ENCODE measurements around the gene MT1H. TPM values are rescaled to one million over a fixed set of nuclear protein-coding genes. Genes with fewer than 3 reads are reported as not detected.
A peak's percentile ranks its signal among the peaks of the same experiment; 100 is the strongest.

Gene MT1H
- total RNA-seq, 1 donor, result not detected

GRCh38 chr16:56682703-56683397 is 13.2 kb downstream of the MT1H start:
- peak overlapping the region; percentile 61 for H3K4me3 ChIP-seq (ENCODE audit: low read length)

GRCh38 chr16:56683424-56684172 is 14.0 kb downstream of the MT1H start:
- no peak overlapping the region for H3K4me3 ChIP-seq (ENCODE audit: low read length)
- H3K9me3 ChIP-seq (ENCODE audit: low read depth, low read length), result no peaks in the 10 kb centered on the region
- H3K27me3 ChIP-seq (ENCODE audit: insufficient read depth, low read length), result no peaks in the 10 kb centered on the region
- peaks cover 22% of the 10 kb centered on the region for H3K4me1 ChIP-seq (ENCODE audit: insufficient read depth, low read length)

More at GRCh38 chr16:56682703-56683397, 13.2 kb downstream of the MT1H start:
- Histone ChIP-seq H3K27me3 (ENCODE audit: insufficient read depth, low read length) (no peaks in the 10 kb centered on the region), H3K4me1 (ENCODE audit: insufficient read depth, low read length) (peaks cover 22% of the 10 kb centered on the region), H3K9me3 (ENCODE audit: low read depth, low read length) (no peaks in the 10 kb centered on the region)

- Histone ChIP-seq H3K9me3 (ENCODE audit: low read depth, low read length) (no peaks in the 10 kb centered on the region), H3K4me1 (ENCODE audit: insufficient read depth, low read length) (peaks cover 22% of the 10 kb centered on the region), H3K4me3 (ENCODE audit: low read length) (no peak overlapping the region), H3K27me3 (ENCODE audit: insufficient read depth, low read length) (no peaks in the 10 kb centered on the region)
These were observed 14.8 kb downstream of the MT1H start for GRCh38 chr16:56684256-56684925.

- H3K4me3 ChIP-seq (ENCODE audit: low read length), result no peak overlapping the region
- peaks cover 22% of the 10 kb centered on the region for H3K4me1 ChIP-seq (ENCODE audit: insufficient read depth, low read length)
- H3K9me3 ChIP-seq (ENCODE audit: low read depth, low read length), result no peaks in the 10 kb centered on the region
- H3K27me3 ChIP-seq (ENCODE audit: insufficient read depth, low read length), result no peaks in the 10 kb centered on the region
These were observed 15.4 kb downstream of the MT1H start for GRCh38 chr16:56684926-56685590.

- no peaks in the 10 kb centered on the region for H3K9me3 ChIP-seq (ENCODE audit: low read depth, low read length)
- H3K4me3 ChIP-seq (ENCODE audit: low read length), result no peak overlapping the region
- peaks cover 17% of the 10 kb centered on the region for H3K4me1 ChIP-seq (ENCODE audit: insufficient read depth, low read length)
- no peaks in the 10 kb centered on the region for H3K27me3 ChIP-seq (ENCODE audit: insufficient read depth, low read length)
These were observed 17.1 kb downstream of the MT1H start for GRCh38 chr16:56686758-56687157.

GRCh38 chr16:56688762-56689161 is 19.1 kb downstream of the MT1H start:
- Histone ChIP-seq H3K27me3 (ENCODE audit: insufficient read depth, low read length) (no peaks in the 10 kb centered on the region), H3K9me3 (ENCODE audit: low read depth, low read length) (no peaks in the 10 kb centered on the region), H3K4me3 (ENCODE audit: low read length) (no peak overlapping the region), H3K4me1 (ENCODE audit: insufficient read depth, low read length) (peaks cover under 1% of the 10 kb centered on the region)

- H3K4me3 ChIP-seq (ENCODE audit: low read length), result no peak overlapping the region
- H3K9me3 ChIP-seq (ENCODE audit: low read depth, low read length), result no peaks in the 10 kb centered on the region
- no peaks in the 10 kb centered on the region for H3K27me3 ChIP-seq (ENCODE audit: insufficient read depth, low read length)
- no peaks in the 10 kb centered on the region for H3K4me1 ChIP-seq (ENCODE audit: insufficient read depth, low read length)
These were observed 19.6 kb downstream of the MT1H start for GRCh38 chr16:56689171-56689570.

- Histone ChIP-seq H3K4me3 (ENCODE audit: low read length) (no peak overlapping the region), H3K9me3 (ENCODE audit: low read depth, low read length) (no peaks in the 10 kb centered on the region), H3K4me1 (ENCODE audit: insufficient read depth, low read length) (no peaks in the 10 kb centered on the region), H3K27me3 (ENCODE audit: insufficient read depth, low read length) (no peaks in the 10 kb centered on the region)
These were observed 21.0 kb downstream of the MT1H start for GRCh38 chr16:56690420-56691122.

- Histone ChIP-seq H3K9me3 (ENCODE audit: low read depth, low read length) (no peaks in the 10 kb centered on the region), H3K4me3 (ENCODE audit: low read length) (no peak overlapping the region), H3K4me1 (ENCODE audit: insufficient read depth, low read length) (no peaks in the 10 kb centered on the region), H3K27me3 (ENCODE audit: insufficient read depth, low read length) (no peaks in the 10 kb centered on the region)
These were observed 22.3 kb downstream of the MT1H start for GRCh38 chr16:56691885-56692284.

GRCh38 chr16:56695246-56695645 is 25.6 kb downstream of the MT1H start:
- no peak overlapping the region for H3K4me3 ChIP-seq (ENCODE audit: low read length)
- no peaks in the 10 kb centered on the region for H3K4me1 ChIP-seq (ENCODE audit: insufficient read depth, low read length)
- H3K9me3 ChIP-seq (ENCODE audit: low read depth, low read length), result no peaks in the 10 kb centered on the region
- no peaks in the 10 kb centered on the region for H3K27me3 ChIP-seq (ENCODE audit: insufficient read depth, low read length)

- Histone ChIP-seq H3K27me3 (ENCODE audit: insufficient read depth, low read length) (no peaks in the 10 kb centered on the region), H3K9me3 (ENCODE audit: low read depth, low read length) (no peaks in the 10 kb centered on the region), H3K4me1 (ENCODE audit: insufficient read depth, low read length) (no peaks in the 10 kb centered on the region), H3K4me3 (ENCODE audit: low read length) (no peak overlapping the region)
These were observed 28.0 kb downstream of the MT1H start for GRCh38 chr16:56697456-56698155.

- Histone ChIP-seq H3K4me1 (ENCODE audit: insufficient read depth, low read length) (no peaks in the 10 kb centered on the region), H3K9me3 (ENCODE audit: low read depth, low read length) (no peaks in the 10 kb centered on the region), H3K27me3 (ENCODE audit: insufficient read depth, low read length) (no peaks in the 10 kb centered on the region), H3K4me3 (ENCODE audit: low read length) (no peak overlapping the region)
These were observed 30.6 kb downstream of the MT1H start for GRCh38 chr16:56700195-56700594.

- Histone ChIP-seq H3K4me1 (ENCODE audit: insufficient read depth, low read length) (no peaks in the 10 kb centered on the region), H3K27me3 (ENCODE audit: insufficient read depth, low read length) (no peaks in the 10 kb centered on the region), H3K4me3 (ENCODE audit: low read length) (no peak overlapping the region), H3K9me3 (ENCODE audit: low read depth, low read length) (no peaks in the 10 kb centered on the region)
These were observed 31.0 kb downstream of the MT1H start for GRCh38 chr16:56700631-56701030.

- no peaks in the 10 kb centered on the region for H3K4me1 ChIP-seq (ENCODE audit: insufficient read depth, low read length)
- H3K9me3 ChIP-seq (ENCODE audit: low read depth, low read length), result no peaks in the 10 kb centered on the region
- H3K4me3 ChIP-seq (ENCODE audit: low read length), result no peak overlapping the region
- H3K27me3 ChIP-seq (ENCODE audit: insufficient read depth, low read length), result no peaks in the 10 kb centered on the region
These were observed 31.9 kb downstream of the MT1H start for GRCh38 chr16:56701534-56701933.
